Measurements from ENCODE around the gene BACH1. TPM values are rescaled to one million over a fixed set of nuclear protein-coding genes. Genes with fewer than 3 reads are reported as not detected.

BACH1 gene
- polyA plus RNA-seq, 1 donor = 47.1 TPM

- H3K27ac ChIP-seq (ENCODE audit: low read length) = no peak overlapping the region
- no peaks in the 10 kb centered on the region for H3K4me1 ChIP-seq (ENCODE audit: control insufficient read depth, insufficient read depth, low read length)
- no peaks in the 10 kb centered on the region for H3K9me3 ChIP-seq (ENCODE audit: control insufficient read depth, low read depth, low read length)
- DNase-seq = no peak
- whole genome bisulfite sequencing (ENCODE audit: insufficient coverage, low lambda C conversion rate) = no CpG with 5 or more reads among the region's 10 CpGs
- H3K4me3 ChIP-seq (ENCODE audit: low read length) = no peak overlapping the region
- H3K36me3 ChIP-seq (ENCODE audit: control insufficient read depth, insufficient read depth, low read length) = peaks cover 42% of the 10 kb centered on the region
- no peaks in the 10 kb centered on the region for H3K27me3 ChIP-seq (ENCODE audit: control insufficient read depth, insufficient read depth, low read length)
Measured at GRCh38 chr21:29326914-29327554, 28.3 kb downstream of the BACH1 start.

- H3K9me3 ChIP-seq (ENCODE audit: control insufficient read depth, low read depth, low read length) = no peaks in the 10 kb centered on the region
- no CpG with 5 or more reads among the region's 5 CpGs for WGBS (ENCODE audit: insufficient coverage, low lambda C conversion rate)
- no peak overlapping the region for H3K27ac ChIP-seq (ENCODE audit: low read length)
- no peaks in the 10 kb centered on the region for H3K27me3 ChIP-seq (ENCODE audit: control insufficient read depth, insufficient read depth, low read length)
- no peak for DNase-seq
- H3K4me3 ChIP-seq (ENCODE audit: low read length) = no peak overlapping the region
- no peaks in the 10 kb centered on the region for H3K4me1 ChIP-seq (ENCODE audit: control insufficient read depth, insufficient read depth, low read length)
- H3K36me3 ChIP-seq (ENCODE audit: control insufficient read depth, insufficient read depth, low read length) = peaks cover 42% of the 10 kb centered on the region
Measured at GRCh38 chr21:29329406-29329805, 30.7 kb downstream of the BACH1 start.

- Histone ChIP-seq H3K4me3 (ENCODE audit: low read length) (no peak overlapping the region), H3K27me3 (ENCODE audit: control insufficient read depth, insufficient read depth, low read length) (no peaks in the 10 kb centered on the region), H3K36me3 (ENCODE audit: control insufficient read depth, insufficient read depth, low read length) (peaks cover 52% of the 10 kb centered on the region), H3K9me3 (ENCODE audit: control insufficient read depth, low read depth, low read length) (no peaks in the 10 kb centered on the region), H3K4me1 (ENCODE audit: control insufficient read depth, insufficient read depth, low read length) (no peaks in the 10 kb centered on the region), H3K27ac (ENCODE audit: low read length) (no peak overlapping the region)
- no peak for DNase-seq
- 67% methylated on average over 1 of the region's 1 CpG for WGBS (ENCODE audit: insufficient coverage, low lambda C conversion rate)
Measured at GRCh38 chr21:29330797-29331196, 32.1 kb downstream of the BACH1 start.

- WGBS (ENCODE audit: insufficient coverage, low lambda C conversion rate) = 76% methylated on average over 5 of the region's 10 CpGs
- no peak for DNase-seq
- Histone ChIP-seq H3K4me1 (ENCODE audit: control insufficient read depth, insufficient read depth, low read length) (no peaks in the 10 kb centered on the region), H3K4me3 (ENCODE audit: low read length) (no peak overlapping the region), H3K27ac (ENCODE audit: low read length) (no peak overlapping the region), H3K36me3 (ENCODE audit: control insufficient read depth, insufficient read depth, low read length) (peaks cover 40% of the 10 kb centered on the region), H3K9me3 (ENCODE audit: control insufficient read depth, low read depth, low read length) (no peaks in the 10 kb centered on the region), H3K27me3 (ENCODE audit: control insufficient read depth, insufficient read depth, low read length) (no peaks in the 10 kb centered on the region)
Measured at GRCh38 chr21:29332461-29333362, 34.0 kb downstream of the BACH1 start.

- Histone ChIP-seq H3K9me3 (ENCODE audit: control insufficient read depth, low read depth, low read length) (no peaks in the 10 kb centered on the region), H3K27ac (ENCODE audit: low read length) (no peak overlapping the region), H3K36me3 (ENCODE audit: control insufficient read depth, insufficient read depth, low read length) (peaks cover 39% of the 10 kb centered on the region), H3K4me1 (ENCODE audit: control insufficient read depth, insufficient read depth, low read length) (no peaks in the 10 kb centered on the region), H3K4me3 (ENCODE audit: low read length) (no peak overlapping the region), H3K27me3 (ENCODE audit: control insufficient read depth, insufficient read depth, low read length) (no peaks in the 10 kb centered on the region)
- 100% methylated on average over 1 of the region's 1 CpG for WGBS (ENCODE audit: insufficient coverage, low lambda C conversion rate)
- no peak for DNase-seq
Measured at GRCh38 chr21:29333406-29333805, 34.7 kb downstream of the BACH1 start.

- no peaks in the 10 kb centered on the region for H3K4me1 ChIP-seq (ENCODE audit: control insufficient read depth, insufficient read depth, low read length)
- no peaks in the 10 kb centered on the region for H3K9me3 ChIP-seq (ENCODE audit: control insufficient read depth, low read depth, low read length)
- WGBS (ENCODE audit: insufficient coverage, low lambda C conversion rate) = 100% methylated on average over 2 of the region's 11 CpGs
- no peak for DNase-seq
- no peaks in the 10 kb centered on the region for H3K27me3 ChIP-seq (ENCODE audit: control insufficient read depth, insufficient read depth, low read length)
- H3K4me3 ChIP-seq (ENCODE audit: low read length) = no peak overlapping the region
- peaks cover 35% of the 10 kb centered on the region for H3K36me3 ChIP-seq (ENCODE audit: control insufficient read depth, insufficient read depth, low read length)
- no peak overlapping the region for H3K27ac ChIP-seq (ENCODE audit: low read length)
Measured at GRCh38 chr21:29334717-29335428, 36.2 kb downstream of the BACH1 start.

GRCh38 chr21:29335720-29336119 lies 37.0 kb downstream of the BACH1 start:
- Histone ChIP-seq H3K4me1 (ENCODE audit: control insufficient read depth, insufficient read depth, low read length) (no peaks in the 10 kb centered on the region), H3K27me3 (ENCODE audit: control insufficient read depth, insufficient read depth, low read length) (no peaks in the 10 kb centered on the region), H3K4me3 (ENCODE audit: low read length) (no peak overlapping the region), H3K27ac (ENCODE audit: low read length) (no peak overlapping the region), H3K36me3 (ENCODE audit: control insufficient read depth, insufficient read depth, low read length) (peaks cover 30% of the 10 kb centered on the region), H3K9me3 (ENCODE audit: control insufficient read depth, low read depth, low read length) (no peaks in the 10 kb centered on the region)
- 93% methylated on average over 2 of the region's 3 CpGs for WGBS (ENCODE audit: insufficient coverage, low lambda C conversion rate)
- no peak for DNase-seq

- Histone ChIP-seq H3K9me3 (ENCODE audit: control insufficient read depth, low read depth, low read length) (no peaks in the 10 kb centered on the region), H3K36me3 (ENCODE audit: control insufficient read depth, insufficient read depth, low read length) (peaks cover 25% of the 10 kb centered on the region), H3K27me3 (ENCODE audit: control insufficient read depth, insufficient read depth, low read length) (no peaks in the 10 kb centered on the region), H3K27ac (ENCODE audit: low read length) (no peak overlapping the region), H3K4me3 (ENCODE audit: low read length) (no peak overlapping the region), H3K4me1 (ENCODE audit: control insufficient read depth, insufficient read depth, low read length) (no peaks in the 10 kb centered on the region)
- DNase-seq = no peak
- WGBS (ENCODE audit: insufficient coverage, low lambda C conversion rate) = 100% methylated on average over 1 of the region's 4 CpGs
Measured at GRCh38 chr21:29338256-29338655, 39.5 kb downstream of the BACH1 start.

- H3K27ac ChIP-seq (ENCODE audit: low read length) = no peak overlapping the region
- H3K4me1 ChIP-seq (ENCODE audit: control insufficient read depth, insufficient read depth, low read length) = no peaks in the 10 kb centered on the region
- H3K4me3 ChIP-seq (ENCODE audit: low read length) = no peak overlapping the region
- H3K27me3 ChIP-seq (ENCODE audit: control insufficient read depth, insufficient read depth, low read length) = no peaks in the 10 kb centered on the region
- H3K9me3 ChIP-seq (ENCODE audit: control insufficient read depth, low read depth, low read length) = no peaks in the 10 kb centered on the region
- H3K36me3 ChIP-seq (ENCODE audit: control insufficient read depth, insufficient read depth, low read length) = peaks cover 25% of the 10 kb centered on the region
- DNase-seq = no peak
Measured at GRCh38 chr21:29340228-29340627, 41.5 kb downstream of the BACH1 start.

- WGBS (ENCODE audit: insufficient coverage, low lambda C conversion rate) = 100% methylated on average over 1 of the region's 9 CpGs
- Histone ChIP-seq H3K27ac (ENCODE audit: low read length) (no peak overlapping the region), H3K4me3 (ENCODE audit: low read length) (no peak overlapping the region), H3K36me3 (ENCODE audit: control insufficient read depth, insufficient read depth, low read length) (peaks cover 24% of the 10 kb centered on the region), H3K4me1 (ENCODE audit: control insufficient read depth, insufficient read depth, low read length) (peaks cover 6% of the 10 kb centered on the region), H3K9me3 (ENCODE audit: control insufficient read depth, low read depth, low read length) (no peaks in the 10 kb centered on the region), H3K27me3 (ENCODE audit: control insufficient read depth, insufficient read depth, low read length) (no peaks in the 10 kb centered on the region)
- DNase-seq = no peak
Measured at GRCh38 chr21:29342363-29342957, 43.7 kb downstream of the BACH1 start.
